H1 (cell line): ENCODE data around the gene IFI27L1. TPM values are rescaled to one million over a fixed set of nuclear protein-coding genes. Genes with fewer than 3 reads are reported as not detected.

Source experiments
- CTCF ChIA-PET: fragments of 300-600 bp; sonication (Branson Sonifier 250); formaldehyde crosslinking; loops from one replicate; lab custom pipeline; 2021; ENCODE audit not compliant: partially characterized antibody; lab: Charles Lee
- POLR2A ChIA-PET: fragments of 300-600 bp; sonication (Branson Sonifier 250); formaldehyde crosslinking; loops from one replicate; lab custom pipeline; 2021; ENCODE audit warnings: inconsistent platforms; ENCODE audit not compliant: partially characterized antibody; lab: Charles Lee
- DNase-seq, 2 experiments: peaks; one replicate each; pipeline versions ENCODE4 v3.0.0 to v3.0.0-alpha.2; 2010 to 2022; ENCODE audit warnings: low spot score in 2 of 2, low read depth in 1 of 2, mixed read lengths in 1 of 2
- FAIRE-seq: peaks from 2 replicates; lab custom pipeline; 2011; peaks lifted over from hg19 to GRCh38; lab: Jason Lieb, UNC
- H2AFZ ChIP-seq: 2 replicates; pipeline ENCODE4 v1.8.1; 2012; ENCODE audit warnings: low read length, inconsistent platforms
- H2AK5ac ChIP-seq: 2 replicates; pipeline ENCODE4 v1.6.1; 2013; ENCODE audit warnings: low read depth, low read length
- H2BK120ac ChIP-seq: replicated peaks from 2 replicates; pipeline ENCODE3; 2013; ENCODE audit warnings: low read depth, low read length, inconsistent platforms
- H2BK12ac ChIP-seq: 2 replicates; pipeline ENCODE4 v1.6.1; 2013; ENCODE audit warnings: low read depth, low read length
- H2BK15ac ChIP-seq: 2 replicates; pipeline ENCODE4 v1.6.1; 2013; ENCODE audit warnings: low read length
- H2BK20ac ChIP-seq: 2 replicates; pipeline ENCODE4 v1.6.1; 2013; ENCODE audit warnings: low read length
- H2BK5ac ChIP-seq: 2 replicates; pipeline ENCODE4 v1.6.1; 2013; ENCODE audit warnings: low read depth, low read length
- H3K14ac ChIP-seq: 2 replicates; pipeline ENCODE4 v1.6.1; 2013; ENCODE audit warnings: inconsistent platforms; ENCODE audit not compliant: insufficient read length
- H3K18ac ChIP-seq: 2 replicates; pipeline ENCODE4 v1.6.1; 2013; ENCODE audit warnings: low read length; ENCODE audit errors: extremely low read depth
- H3K23ac ChIP-seq: 2 replicates; pipeline ENCODE4 v1.6.1; 2013; ENCODE audit warnings: inconsistent platforms; ENCODE audit not compliant: insufficient read length
- H3K23me2 ChIP-seq: 2 replicates; pipeline ENCODE4 v1.6.1; 2013; ENCODE audit warnings: low read depth, low read length
- H3K27ac ChIP-seq: 2 replicates; pipeline ENCODE4 v1.6.1; 2011; ENCODE audit warnings: low read depth, low read length, inconsistent platforms
- H3K27me3 ChIP-seq, 4 experiments: replicated peaks in 1 of 4; 1 replicate in 1 of 4; 2 replicates in 3 of 4; pipeline versions ENCODE4 v1.6.1 to v1.8.1; 2011 to 2013; ENCODE audit warnings: low read length in 3 of 4, mild to moderate bottlenecking in 3 of 4, inconsistent platforms in 2 of 4, mixed read lengths in 2 of 4, moderate library complexity in 1 of 4; ENCODE audit not compliant: control insufficient read depth in 3 of 4, insufficient read depth in 3 of 4; ENCODE audit errors: extremely low read depth in 1 of 4
- H3K36me3 ChIP-seq, 4 experiments: 2 replicates each; pipeline versions ENCODE4 v1.6.1 to v1.8.1; 2011 to 2013; ENCODE audit warnings: mild to moderate bottlenecking in 4 of 4, low read length in 3 of 4, moderate library complexity in 2 of 4, control low read depth in 1 of 4, inconsistent platforms in 1 of 4; ENCODE audit not compliant: insufficient read depth in 4 of 4, control insufficient read depth in 2 of 4
- H3K4ac ChIP-seq: replicated peaks from 2 replicates; pipeline ENCODE3; 2013; ENCODE audit warnings: low read length, low read depth, mixed read lengths, inconsistent platforms; ENCODE audit not compliant: insufficient read length
- H3K4me1 ChIP-seq, 4 experiments: replicated peaks in 1 of 4; 1 replicate in 1 of 4; 2 replicates in 3 of 4; pipeline versions ENCODE4 v1.6.1 to v1.8.1; 2011 to 2013; ENCODE audit warnings: low read length in 3 of 4, inconsistent platforms in 2 of 4, mixed read lengths in 1 of 4; ENCODE audit not compliant: insufficient read depth in 4 of 4, control insufficient read depth in 3 of 4
- H3K4me2 ChIP-seq, 2 experiments: 2 replicates each; pipeline versions ENCODE4 v1.6.1 to v1.8.1; 2011 to 2013; ENCODE audit warnings: low read depth in 2 of 2, low read length in 2 of 2, control low read depth in 1 of 2, inconsistent platforms in 1 of 2, mild to moderate bottlenecking in 1 of 2; ENCODE audit not compliant: insufficient read depth in 1 of 2
- H3K4me3 ChIP-seq, 4 experiments: fragments of 200-600, 300-600 bp in 1 of 4; sonication (generic), shearing (Covaris generic), sonication (Bioruptor Twin) in 1 of 4; 2 replicates each; pipeline versions ENCODE4 v1.5.1 to v1.8.1; 2011 to 2016; ENCODE audit warnings: low read length in 4 of 4, low read depth in 3 of 4, control low read depth in 2 of 4, inconsistent platforms in 2 of 4, mild to moderate bottlenecking in 2 of 4, mixed read lengths in 1 of 4, moderate library complexity in 1 of 4; ENCODE audit not compliant: insufficient read depth in 2 of 4; ENCODE audit errors: extremely low read depth in 1 of 4
- H3K56ac ChIP-seq: replicated peaks from 2 replicates; pipeline ENCODE3; 2013; ENCODE audit warnings: low read depth, mild to moderate bottlenecking, mixed read lengths, low read length, inconsistent platforms; ENCODE audit not compliant: insufficient read length
- H3K79me1 ChIP-seq: 2 replicates; pipeline ENCODE4 v1.6.1; 2013; ENCODE audit warnings: low read depth, low read length, control low read depth
- H3K79me2 ChIP-seq, 2 experiments: 2 replicates each; pipeline versions ENCODE4 v1.6.1 to v1.8.1; 2012 to 2013; ENCODE audit warnings: low read length in 2 of 2, mild to moderate bottlenecking in 2 of 2, inconsistent platforms in 1 of 2; ENCODE audit not compliant: insufficient read depth in 2 of 2, control insufficient read depth in 1 of 2
- H3K9ac ChIP-seq, 4 experiments: replicated peaks in 1 of 4; 1 replicate in 1 of 4; 2 replicates in 3 of 4; pipeline versions ENCODE4 v1.6.1 to v1.8.1; 2011 to 2013; ENCODE audit warnings: low read depth in 3 of 4, low read length in 3 of 4, control low read depth in 2 of 4, mild to moderate bottlenecking in 2 of 4, moderate library complexity in 2 of 4, inconsistent platforms in 1 of 4; ENCODE audit errors: extremely low read depth in 1 of 4
- H3K9me3 ChIP-seq, 2 experiments: 2 replicates each; pipeline versions ENCODE4 v1.6.1 to v1.8.1; 2012 to 2013; ENCODE audit warnings: mild to moderate bottlenecking in 2 of 2, moderate library complexity in 2 of 2, control low read depth in 1 of 2, inconsistent platforms in 1 of 2, low read depth in 1 of 2, low read length in 1 of 2, mixed read lengths in 1 of 2; ENCODE audit not compliant: insufficient read depth in 2 of 2
- H4K20me1 ChIP-seq, 2 experiments: replicated peaks in 1 of 2; 2 replicates each; pipeline versions ENCODE3 to v1.8.1; 2011 to 2013; ENCODE audit warnings: inconsistent platforms in 2 of 2, low read length in 2 of 2, mild to moderate bottlenecking in 1 of 2; ENCODE audit not compliant: insufficient read depth in 2 of 2, control insufficient read depth in 1 of 2
- H4K5ac ChIP-seq: 2 replicates; pipeline ENCODE4 v1.6.1; 2013; ENCODE audit warnings: low read length, low read depth, mixed read lengths, inconsistent platforms; ENCODE audit not compliant: insufficient read length
- H4K8ac ChIP-seq: 2 replicates; pipeline ENCODE4 v1.8.0; 2013; ENCODE audit warnings: mild to moderate bottlenecking, moderate library complexity, low read length, inconsistent platforms; ENCODE audit not compliant: insufficient read depth; ENCODE audit errors: extremely low read depth
- H4K91ac ChIP-seq: replicated peaks from 2 replicates; pipeline ENCODE3; 2013; ENCODE audit warnings: low read length, mixed read lengths, inconsistent platforms; ENCODE audit not compliant: insufficient read length
- SP4 ChIP-seq: IDR thresholded peaks from 2 replicates; pipeline ENCODE4 v1.6.1; 2012; ENCODE audit warnings: low read length, inconsistent platforms
- USF2 ChIP-seq: IDR thresholded peaks from 2 replicates; pipeline ENCODE4 v1.6.1; 2011; ENCODE audit warnings: low read length, improper control_type of control experiment
- WGBS, 2 experiments: shearing (Covaris generic) in 1 of 2; methylation state at CpG; one replicate each; pipeline versions ENCODE4 v1.1.6 to v1.1.7; 2013 to 2015; ENCODE audit warnings: low lambda C conversion rate in 2 of 2, mixed read lengths in 2 of 2, inconsistent platforms in 1 of 2, low coverage in 1 of 2, missing lambda C conversion rate in 1 of 2; ENCODE audit not compliant: insufficient replicate concordance in 2 of 2, insufficient coverage in 1 of 2, insufficient read length in 1 of 2; ENCODE audit errors: extremely low coverage in 1 of 2, missing lambda C conversion rate in 1 of 2; 5-methylcytosine and 5-hydroxymethylcytosine counted together
- polyA plus RNA-seq, 7 experiments: library from polyadenylated mRNA; depleted of rRNA in 3 of 7; stranded (reverse) in 5 of 7; unstranded in 2 of 7; fragments of >200 nt in 5 of 7; fragments of 200-250 nt in 2 of 7; gene quantifications; 1 replicate in 5 of 7; 2 replicates in 1 of 7; 4 replicates in 1 of 7; pipeline versions ENCODE4 v1.2.1 to v1.2.3, GENCODE V29; 2011 to 2013; ENCODE audit warnings: missing spikeins in 2 of 7, mixed read lengths in 2 of 7
- total RNA-seq: library from RNA; stranded (reverse); fragmentation: NEBNext Ultra II Directional; extraction: Animal tissue kit (Norgen Biotek cat#: 25700); gene quantifications from 2 replicates; pipeline ENCODE4 v1.2.1, GENCODE V29; 2021

The IFI27L1 gene
- total and polyA plus RNA-seq, 2 of the 8 experiments (the other 6 are each of a cell fraction or from before 2014, with no cell fraction given) = 21.2 to 30.5 TPM

GRCh38 chr14:94116701-94117100, 35.6 kb downstream of the IFI27L1 start:
- H4K8ac ChIP-seq = no peak overlapping the region; the same call in 1 of the 2 replicates
- no peak overlapping the region for H2BK5ac ChIP-seq
- H3K56ac ChIP-seq = no peak overlapping the region
- no peak overlapping the region for H3K4me2 ChIP-seq
- 95% methylated on average over 6 of the region's 10 CpGs; no CpG with 5 or more reads in 1 of the 2 experiments for WGBS, 2 experiments
- peaks cover 0 to 2% (median 0%) of the 10 kb centered on the region in 4 experiments; a peak in 1 of 7 replicates for H3K27me3 ChIP-seq
- no peak overlapping the region for H2BK12ac ChIP-seq
- H3K4me1 ChIP-seq = no peaks in the 10 kb centered on the region
- H2AFZ ChIP-seq = no peak overlapping the region
- FAIRE-seq (no peak), DNase-seq (no peak)
- no peak overlapping the region for H2BK15ac ChIP-seq
- H4K91ac ChIP-seq = no peak overlapping the region
- H4K5ac ChIP-seq = no peak overlapping the region
- no peaks in the 10 kb centered on the region for H3K79me1 ChIP-seq
- no peak overlapping the region for H3K9ac ChIP-seq
- no peak overlapping the region for H3K14ac ChIP-seq
- no peak overlapping the region for H3K4ac ChIP-seq
- no peak overlapping the region for H2AK5ac ChIP-seq
- H3K27ac ChIP-seq = no peak overlapping the region
- no peaks in the 10 kb centered on the region for H3K23me2 ChIP-seq
- H3K4me3 ChIP-seq = no peak overlapping the region
- H3K23ac ChIP-seq = no peak overlapping the region
- no peak overlapping the region for H2BK20ac ChIP-seq
- H3K36me3 ChIP-seq = no peaks in the 10 kb centered on the region
- no peaks in the 10 kb centered on the region for H3K79me2 ChIP-seq
- H3K9me3 ChIP-seq = peaks cover 2 to 7% of the 10 kb centered on the region in 2 experiments; a peak in 1 of 4 replicates
- H4K20me1 ChIP-seq = no peaks in the 10 kb centered on the region
- H2BK120ac ChIP-seq = no peak overlapping the region
- H3K18ac ChIP-seq = no peak overlapping the region
- CTCF ChIA-PET = interaction anchor here (1.7 kb wide), 1 partner anchor 65 kb away, joined by 5 read pairs; no protein-coding TSS in a partner anchor
- POLR2A ChIA-PET = interaction anchor here (3.7 kb wide), 1 partner anchor 12 kb away, joined by 11 read pairs; the partner anchor contains the start of gene IFI27L2
- TF ChIP-seq USF2 = no peak
- no peak for TF ChIP-seq SP4
